Measurements from ENCODE around the gene GAGE12E.
"Not testable (repeated sequence)": the region's sequence is repeated elsewhere in the genome, so short reads cannot be mapped to it uniquely, and the experiment has no call there.

GRCh38 chrX:49569152-49569551, 18.1 kb downstream of the GAGE12E start:
- not testable (repeated sequence) for TF ChIP-seq POLR2A, CTCF (IDR thresholded peaks at IDR 0.05)

All from Peyer's patch (tissue), 4 donors.